SH-SY5Y (cell line): ENCODE measurements around the gene SURF4.

Source experiments
- GATA2 ChIP-seq: IDR thresholded peaks from 2 replicates; pipeline ENCODE4 v1.6.1; 2011; ENCODE audit warnings: mild to moderate bottlenecking, low read depth, low read length
- GATA3 ChIP-seq: IDR thresholded peaks from 2 replicates; pipeline ENCODE4 v1.6.1; 2011; ENCODE audit warnings: low read depth, mild to moderate bottlenecking, low read length, moderate library complexity

DNA sequence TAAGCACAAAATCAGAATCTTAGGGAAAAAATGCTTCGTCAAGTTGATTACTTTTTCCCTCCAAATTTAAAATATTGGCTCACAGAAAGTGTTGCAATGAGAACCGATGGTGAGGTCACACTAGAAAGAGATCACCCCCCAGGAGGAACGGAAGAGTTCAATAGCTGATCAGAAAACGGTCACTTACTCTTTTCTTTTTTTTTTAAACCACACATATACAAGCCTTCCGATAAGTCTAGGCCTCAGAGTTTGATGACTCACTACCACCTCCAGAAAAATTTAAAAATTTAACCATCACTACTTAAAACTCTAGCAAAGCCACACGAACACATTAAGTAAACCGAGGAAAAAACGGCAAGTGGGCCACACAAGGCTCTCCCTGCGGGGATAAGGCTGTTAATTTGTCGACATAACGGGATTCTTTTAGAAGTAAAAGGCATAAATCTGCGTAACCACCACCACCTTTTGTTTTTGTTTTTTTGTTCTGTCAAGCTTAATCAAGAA, 1.2 kb downstream of the SURF4 start:
- TF ChIP-seq GATA2 (no peak), GATA3 (no peak)
